B cell (primary cell): ENCODE measurements around the gene RAD51B. TPM values are rescaled to one million over a fixed set of nuclear protein-coding genes. Genes with fewer than 3 reads are reported as not detected.
A peak's percentile ranks its signal among the peaks of the same experiment; 100 is the strongest.

Source experiments
- ATAC-seq: fragments of 200-7000 bp; cut with Tn5 transposase; one replicate; pipeline ENCODE4 v1.10.0; 2021; ENCODE audit warnings: low read depth, mild to moderate bottlenecking, moderate number of reproducible peaks, moderate library complexity
- CTCF ChIA-PET: fragments of 350-600 bp; sonication (Branson Sonifier 250); formaldehyde crosslinking; loops from one replicate; lab custom pipeline; 2021; ENCODE audit warnings: antibody characterized with exemption, inconsistent platforms; lab: Charles Lee
- POLR2A ChIA-PET: fragments of 350-600 bp; sonication (Branson Sonifier 250); formaldehyde crosslinking; loops from one replicate; lab custom pipeline; 2021; ENCODE audit warnings: antibody characterized with exemption; lab: Charles Lee
- DNase-seq: peaks from one replicate; pipeline ENCODE4 v3.0.0; 2013
- H2AFZ ChIP-seq: 2 replicates; pipeline ENCODE4 v1.6.1; 2012; ENCODE audit warnings: mild to moderate bottlenecking, low read depth, low read length; ENCODE audit not compliant: insufficient read depth, poor library complexity, severe bottlenecking
- H3K27ac ChIP-seq, 2 donors: 1 replicate in 1 of 2; 2 replicates in 1 of 2; pipeline ENCODE4 v1.5.1; 2012 to 2013; ENCODE audit warnings: low read length in 2 of 2, mild to moderate bottlenecking in 2 of 2, moderate library complexity in 1 of 2
- H3K27me3 ChIP-seq, 4 experiments: fragments of 200-600 bp in 1 of 4; sonication (generic) in 1 of 4; replicated peaks in 1 of 4; 1 replicate in 2 of 4; 2 replicates in 2 of 4; pipeline versions ENCODE4 v1.6.1 to v1.7.0; 2013 to 2016; ENCODE audit warnings: low read length in 3 of 4, mild to moderate bottlenecking in 2 of 4, mixed read lengths in 1 of 4, moderate library complexity in 1 of 4; ENCODE audit not compliant: insufficient read depth in 4 of 4, control insufficient read depth in 3 of 4; ENCODE audit errors: control extremely low read depth in 1 of 4
- H3K36me3 ChIP-seq, 2 experiments: replicated peaks in 1 of 2; 1 replicate in 1 of 2; 2 replicates in 1 of 2; pipeline versions ENCODE4 v1.6.1 to v1.7.1; 2013; ENCODE audit warnings: low read length in 1 of 2; ENCODE audit not compliant: insufficient read depth in 2 of 2, control insufficient read depth in 1 of 2; ENCODE audit errors: control extremely low read depth in 1 of 2, extremely low read depth in 1 of 2
- H3K4me1 ChIP-seq, 2 donors: fragments of 200-600 bp in 1 of 2; sonication (generic) in 1 of 2; 1 replicate in 1 of 2; 2 replicates in 1 of 2; pipeline versions ENCODE4 v1.5.1 to v1.6.1; 2013 to 2017; ENCODE audit warnings: low read length in 2 of 2; ENCODE audit not compliant: control insufficient read depth in 2 of 2, insufficient read depth in 2 of 2
- H3K4me2 ChIP-seq: replicated peaks from 2 replicates; pipeline ENCODE3; 2012; ENCODE audit warnings: mild to moderate bottlenecking, low read depth, low read length; ENCODE audit not compliant: poor library complexity, severe bottlenecking
- H3K4me3 ChIP-seq, 5 experiments: fragments of 200-600 bp in 1 of 5; sonication (generic) in 1 of 5; 1 replicate in 3 of 5; 2 replicates in 2 of 5; pipeline versions ENCODE4 v1.5.1 to v1.7.0; 2011 to 2016; ENCODE audit warnings: low read length in 4 of 5, mild to moderate bottlenecking in 4 of 5, low read depth in 2 of 5, control low read depth in 1 of 5, moderate library complexity in 1 of 5; ENCODE audit not compliant: insufficient read depth in 1 of 5; ENCODE audit errors: control extremely low read depth in 1 of 5, extremely low read depth in 1 of 5
- H3K79me2 ChIP-seq: fragments of 200-600 bp; sonication (generic); one replicate; pipeline ENCODE4 v1.6.0; 2016; ENCODE audit warnings: low read length; ENCODE audit not compliant: control insufficient read depth, insufficient read depth
- H3K9ac ChIP-seq: fragments of 200-600 bp; sonication (generic); 2 replicates; pipeline ENCODE4 v1.6.1; 2017; ENCODE audit warnings: mild to moderate bottlenecking, low read length, moderate library complexity
- H3K9me3 ChIP-seq, 3 donors: one replicate each; pipeline versions ENCODE4 v1.6.1 to v1.7.1; 2013; ENCODE audit warnings: low read length in 2 of 3; ENCODE audit not compliant: control insufficient read depth in 2 of 3, insufficient read depth in 1 of 3; ENCODE audit errors: control extremely low read depth in 1 of 3
- H4K20me1 ChIP-seq: 2 replicates; pipeline ENCODE4 v1.6.0; 2012; ENCODE audit warnings: mild to moderate bottlenecking, low read length; ENCODE audit not compliant: insufficient read depth, control insufficient read depth, poor library complexity, severe bottlenecking
- H3K27ac Mint-ChIP-seq: one replicate; pipeline ENCODE4 v1.8.0; 2021; ENCODE audit warnings: mixed read lengths
- H3K27me3 Mint-ChIP-seq: one replicate; pipeline ENCODE4 v1.8.0; 2021; ENCODE audit warnings: mixed read lengths
- H3K4me1 Mint-ChIP-seq: one replicate; pipeline ENCODE4 v1.8.0; 2021; ENCODE audit warnings: mixed read lengths
- H3K4me3 Mint-ChIP-seq: one replicate; pipeline ENCODE4 v1.8.0; 2021; ENCODE audit warnings: mixed read lengths
- H3K9me3 Mint-ChIP-seq: one replicate; pipeline ENCODE4 v1.8.0; 2022; ENCODE audit warnings: mixed read lengths; ENCODE audit not compliant: insufficient read depth
- CTCF ChIP-seq: fragments of 200-600 bp; IDR thresholded peaks from one replicate; pipeline ENCODE4 v1.8.0; 2022; ENCODE audit warnings: antibody characterized with exemption, mild to moderate bottlenecking
- EZH2 ChIP-seq: IDR thresholded peaks from 2 replicates; pipeline ENCODE4 v1.6.1; 2012; ENCODE audit warnings: borderline replicate concordance, low read depth, mild to moderate bottlenecking, moderate library complexity, low read length; ENCODE audit not compliant: insufficient read depth, poor library complexity, severe bottlenecking
- WGBS: methylation state at CpG from one replicate; pipeline ENCODE4 v1.1.5; 2013; ENCODE audit warnings: missing lambda C conversion rate; ENCODE audit not compliant: insufficient coverage; 5-methylcytosine and 5-hydroxymethylcytosine counted together
- intact Hi-C: fragments of 100-400 bp; cut with micrococcal nuclease; formaldehyde crosslinking; loops from one replicate; pipeline ENCODE4 v1.10.0; 2022
- polyA plus RNA-seq: library from polyadenylated mRNA; depleted of rRNA; stranded (reverse); fragments of >200 nt; gene quantifications from 2 replicates; pipeline ENCODE4 v1.2.3, GENCODE V29; 2012
- total RNA-seq, 2 donors: library from RNA; stranded (reverse); fragments of 120-200 nt in 1 of 2; gene quantifications; 1 replicate in 1 of 2; 2 replicates in 1 of 2; pipeline versions ENCODE4 v1.2.3 to v1.2.4, GENCODE V29; 2013 to 2022

Gene RAD51B
- total and polyA plus RNA-seq, 2 donors (not counting 1 experiment from before 2014, with no cell fraction given), result 6.5 to 60.6 TPM

GRCh38 chr14:68282479-68283377 lies 463.1 kb downstream of the RAD51B start:
- Mint-ChIP-seq H3K4me3 (peak overlapping the region; percentile 83), H3K27ac (peak overlapping the region; percentile 98), H3K9me3 (no peaks in the 10 kb centered on the region), H3K4me1 (peaks cover 96% of the 10 kb centered on the region), H3K27me3 (no peaks in the 10 kb centered on the region)
- CTCF ChIA-PET, result interaction anchor here (0.8 to 9.5 kb wide), 34 partner anchors 9 to 535 kb away, joined by 3 to 110 read pairs (median 5); no protein-coding TSS in a partner anchor
- Histone ChIP-seq H3K4me2 (peak overlapping the region; percentile 76), H3K9me3 (no peaks in the 10 kb centered on the region), H3K27ac (peak overlapping the region; percentile 91 to 98), H3K4me1 (peaks cover 96 to 99% of the 10 kb centered on the region in 2 donors), H3K27me3 (no peaks in the 10 kb centered on the region), H2AFZ (peak overlapping the region; percentile 61), H3K4me3 (peak overlapping the region in 3 of 5 experiments; percentile 5 to 31 (median 7)), H3K36me3 (no peaks in the 10 kb centered on the region), H3K79me2 (peaks cover 39% of the 10 kb centered on the region), H3K9ac (peak overlapping the region; percentile 45), H4K20me1 (no peaks in the 10 kb centered on the region)
- POLR2A ChIA-PET, result interaction anchor here (0.6 to 4.4 kb wide), 26 partner anchors 9 to 533 kb away, joined by 3 to 66 read pairs (median 7); partner anchors contain the start of gene ZFP36L1
- peak; percentile 25 for ATAC-seq
- TF ChIP-seq CTCF (no peak), EZH2 (no peak)
- intact Hi-C loops, result loop anchor here (1.0 to 5.0 kb wide), 10 partner anchors 7 to 534 kb away; partner anchors contain the start of gene ZFP36L1
- 20% methylated on average over 3 of the region's 6 CpGs for WGBS
- DNase-seq, result peak; percentile 77
